ENCODE results near the gene NFASC.

GRCh38 chr1:205058853-205059252 lies 188.2 kb downstream of the NFASC start:
- TF ChIP-seq POLR2A (IDR thresholded peaks at IDR 0.05) (no peak), CTCF (IDR thresholded peaks at IDR 0.05) (no peak)

Data from adrenal gland (tissue), 5 donors.